GM18858 (cell line): ENCODE results near the gene TAMM41.
"Not testable (repeated sequence)": the region's sequence is repeated elsewhere in the genome, so short reads cannot be mapped to it uniquely, and the experiment has no call there.

Experiments
- ATAC-seq: cut with Tn5 transposase; IDR thresholded peaks from one replicate; pipeline ENCODE4 v1.9.1; 2021; ENCODE audit not compliant: unreplicated experiment

The TAMM41 gene

DNA sequence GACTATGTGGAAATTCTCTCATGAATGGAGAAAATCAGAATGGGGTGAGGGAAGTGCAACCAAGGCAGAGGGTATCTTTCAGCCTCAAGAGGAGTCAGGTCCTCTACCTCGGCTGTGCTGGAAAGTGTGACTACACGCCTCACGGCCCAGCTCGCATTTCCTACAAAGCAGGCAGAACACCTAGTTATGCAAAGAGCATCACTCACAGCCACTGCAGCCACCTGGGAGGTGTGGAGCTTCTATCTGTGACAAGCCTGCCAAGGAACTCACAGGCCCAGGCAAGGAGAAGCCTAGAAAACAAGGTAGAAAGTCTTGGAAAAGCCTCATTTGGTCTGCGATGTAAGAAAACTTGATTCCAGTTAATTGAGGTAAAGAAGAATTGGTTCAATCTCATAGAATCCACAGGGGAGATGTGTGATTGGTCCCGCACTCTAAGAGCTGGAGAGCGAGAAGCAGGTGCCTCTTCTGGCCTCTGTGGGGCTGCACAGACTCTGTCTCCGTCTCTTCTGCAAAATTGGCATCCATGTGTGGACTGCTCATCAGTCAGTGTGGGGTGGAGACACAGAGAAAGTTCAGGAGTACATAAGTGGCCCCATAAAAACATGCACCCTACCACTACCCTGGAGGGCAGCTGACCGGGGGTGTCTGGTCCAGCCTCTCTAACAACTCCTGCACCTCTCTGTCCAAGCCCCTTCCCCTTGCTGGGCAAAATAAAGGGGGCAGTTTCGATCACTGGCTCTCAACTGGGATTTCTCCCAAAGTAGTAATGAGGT lies 76.8 kb downstream of the TAMM41 start:
- ATAC-seq, result no peak

DNA sequence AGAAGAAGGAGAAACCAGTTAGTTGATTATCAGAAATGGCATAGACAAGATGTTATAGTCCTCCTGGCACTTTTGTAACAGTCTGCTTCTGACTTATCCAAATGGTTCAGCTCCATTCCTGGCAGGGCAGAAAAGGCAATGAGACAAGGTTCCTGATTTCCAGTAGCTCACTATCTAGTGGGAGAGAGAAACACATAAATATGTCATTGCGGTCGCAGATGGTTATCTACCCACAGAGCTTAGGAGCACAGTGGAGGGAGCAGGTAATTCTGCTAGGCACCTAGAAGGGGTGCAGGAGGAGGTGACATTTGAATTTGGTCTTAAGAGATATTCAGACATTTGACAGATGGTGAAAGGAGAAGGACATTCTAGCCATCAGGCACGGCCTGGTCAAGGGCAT lies 78.1 kb downstream of the TAMM41 start:
- no peak for ATAC-seq

DNA sequence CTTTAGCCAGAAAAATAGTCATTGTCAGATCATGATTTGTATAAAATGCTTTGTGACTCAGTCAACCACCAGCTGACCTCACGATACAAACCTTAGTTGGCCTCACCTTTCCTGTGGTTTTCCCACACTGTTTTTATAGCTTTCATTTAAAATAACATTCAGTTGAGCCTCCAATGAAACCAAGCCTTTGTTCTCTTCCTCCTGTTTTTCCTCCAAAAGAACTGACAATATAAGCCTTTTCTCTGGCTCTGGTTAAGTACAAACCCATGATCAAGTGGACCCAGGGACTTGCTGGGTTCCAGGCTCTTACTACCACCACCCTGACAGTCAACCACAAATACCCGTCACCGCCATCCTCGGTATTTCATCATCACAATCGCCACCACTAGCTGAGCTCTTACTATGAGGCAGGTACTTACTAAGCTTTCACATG lies 81.7 kb downstream of the TAMM41 start:
- no peak for ATAC-seq

DNA sequence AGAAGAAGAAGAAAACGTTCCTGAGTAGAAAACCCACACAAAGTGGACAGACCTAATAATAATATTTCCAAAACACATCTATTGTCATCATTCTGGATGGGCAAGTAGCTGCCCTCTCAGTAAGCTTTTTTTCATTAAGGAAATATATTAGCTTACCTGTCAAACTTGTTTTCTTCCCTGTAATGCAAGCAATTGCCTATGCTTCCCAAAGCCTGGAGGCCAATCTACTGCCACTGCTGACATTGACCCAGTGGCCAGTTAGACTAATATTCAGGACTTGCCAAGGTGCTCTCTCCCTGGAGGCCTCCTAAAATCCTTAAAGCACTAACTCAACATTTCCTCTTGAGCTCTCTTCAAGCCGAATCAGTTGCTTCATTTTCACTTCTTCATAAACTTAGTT lies 86.7 kb downstream of the TAMM41 start:
- ATAC-seq, result no peak

DNA sequence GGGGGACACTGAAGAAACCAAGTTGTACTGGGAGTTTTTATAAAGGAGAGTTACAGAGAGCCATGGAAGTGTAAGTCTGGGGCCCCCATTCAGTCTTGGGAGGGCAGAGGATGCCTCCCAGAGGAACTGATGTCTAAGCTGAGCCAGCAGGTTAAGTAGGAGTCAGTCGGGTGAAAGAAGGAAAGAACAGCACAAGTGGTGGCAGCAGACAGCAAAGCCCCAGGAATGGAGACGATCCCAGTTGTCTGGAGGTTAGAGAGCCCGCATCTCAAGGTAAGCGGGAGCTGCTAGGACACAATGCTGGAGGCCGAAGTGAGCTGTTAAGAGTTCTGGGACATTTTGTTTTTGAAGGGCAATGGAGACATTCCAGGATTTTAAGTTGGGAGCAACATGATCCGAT lies 88.8 kb downstream of the TAMM41 start:
- ATAC-seq, result no peak

DNA sequence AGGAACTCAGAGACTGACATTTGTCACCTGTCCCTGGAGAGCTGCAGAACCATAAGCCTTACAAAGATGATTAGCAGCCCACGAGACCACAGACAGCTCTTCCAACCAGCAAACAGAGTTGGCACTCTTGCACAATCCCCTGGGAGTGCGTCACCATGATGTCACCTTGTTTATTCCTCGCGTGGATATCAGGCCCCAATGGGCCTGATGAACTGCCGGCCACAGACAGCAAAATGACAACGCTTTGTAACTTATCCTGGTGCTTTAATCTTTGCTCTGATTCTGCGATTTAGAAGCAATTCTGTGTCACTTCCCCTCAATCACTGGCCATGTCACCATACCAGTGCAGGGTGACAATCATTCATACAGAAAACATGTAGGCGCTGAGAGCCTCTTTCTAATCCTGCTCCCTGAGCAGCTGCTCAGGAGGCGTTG lies 89.2 kb downstream of the TAMM41 start:
- no peak for ATAC-seq

DNA sequence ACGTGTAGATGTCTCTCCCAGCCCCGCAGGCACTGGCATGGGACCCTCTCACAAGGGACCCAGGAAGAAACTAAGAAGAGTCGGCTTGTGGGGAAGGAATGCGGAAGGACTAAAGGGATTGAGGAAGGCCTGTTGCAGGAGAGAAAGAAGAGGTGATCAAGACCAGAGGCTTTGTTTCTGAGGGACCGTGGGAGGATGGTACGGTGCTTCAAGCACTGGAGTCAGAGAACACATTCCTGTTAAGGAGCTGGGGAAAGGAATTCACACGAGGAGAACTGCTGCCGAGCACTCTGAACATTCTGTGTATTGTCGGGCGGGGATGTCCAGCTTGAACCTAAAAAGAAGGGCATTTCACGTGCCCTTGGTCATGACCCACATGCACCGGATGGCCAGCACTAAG lies 91.4 kb downstream of the TAMM41 start:
- ATAC-seq, result no peak

DNA sequence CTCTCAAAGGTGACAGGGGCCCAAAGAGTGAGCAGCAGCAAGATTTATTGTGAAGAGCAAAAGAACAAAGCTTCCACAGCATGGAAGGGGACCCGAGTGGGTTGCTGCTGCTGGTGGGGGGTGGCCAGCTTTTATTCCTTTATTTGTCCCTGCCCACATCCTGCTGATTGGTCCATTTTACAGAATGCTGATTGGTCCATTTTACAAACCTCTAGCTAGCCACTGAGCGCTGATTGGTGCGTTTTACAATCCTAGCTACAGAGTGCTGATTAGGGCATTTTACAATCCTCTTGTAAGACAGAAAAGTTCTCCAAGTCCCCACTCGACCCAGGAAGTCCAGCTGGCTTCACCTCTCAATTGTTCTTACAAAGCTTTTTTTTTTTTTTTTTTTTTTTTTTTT lies 94.4 kb downstream of the TAMM41 start:
- ATAC-seq, result not testable (repeated sequence)

DNA sequence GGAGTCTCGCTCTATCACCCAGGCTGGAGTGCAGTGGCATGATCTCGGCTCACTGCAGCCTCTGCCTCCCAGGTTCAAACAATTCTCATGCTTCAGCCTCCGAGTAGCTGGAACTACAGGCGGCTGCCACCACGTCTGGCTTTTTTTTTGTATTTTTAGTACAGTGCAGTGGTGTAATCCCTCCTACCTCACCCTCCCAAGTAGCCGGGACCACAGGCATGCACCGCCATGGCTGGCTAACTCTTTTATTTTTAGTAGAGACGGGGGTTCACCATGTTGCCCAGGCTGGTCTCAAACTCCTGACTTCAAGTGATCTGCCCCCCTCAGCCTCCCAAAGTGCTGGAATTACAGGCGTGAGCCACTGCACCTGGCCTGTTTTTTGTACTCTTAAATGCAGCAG lies 98.4 kb downstream of the TAMM41 start:
- ATAC-seq, result not testable (repeated sequence)
